GM18861 (cell line): ENCODE measurements around the gene OTX2.

Experiments
- ATAC-seq: cut with Tn5 transposase; IDR thresholded peaks from one replicate; pipeline ENCODE4 v1.9.1; 2021; ENCODE audit not compliant: unreplicated experiment

Gene OTX2

GRCh38 chr14:56810147-56810719 is at the start of gene OTX2:
TSS of gene OTX2 (minus strand) at chr14:56810479. CDS start at chr14:56805456, 5,023 bp downstream.
- ATAC-seq = no peak

GRCh38 chr14:56858422-56858821 is 48.1 kb upstream of the OTX2 start:
- ATAC-seq = no peak

GRCh38 chr14:56857216-56857615 is 46.9 kb upstream of the OTX2 start:
- ATAC-seq = no peak

- ATAC-seq = no peak
Observed at GRCh38 chr14:56855891-56856461, 45.7 kb upstream of the OTX2 start.

GRCh38 chr14:56854325-56854724 is 44.0 kb upstream of the OTX2 start:
- ATAC-seq = no peak

GRCh38 chr14:56846970-56847930 is 37.0 kb upstream of the OTX2 start:
- ATAC-seq = no peak

GRCh38 chr14:56844406-56845002 is 34.2 kb upstream of the OTX2 start:
- ATAC-seq = no peak

- ATAC-seq = no peak
Observed at GRCh38 chr14:56841611-56842010, 31.3 kb upstream of the OTX2 start.

- ATAC-seq = no peak
Observed at GRCh38 chr14:56840221-56840620, 29.9 kb upstream of the OTX2 start.

GRCh38 chr14:56829151-56829550 is 18.9 kb upstream of the OTX2 start:
- no peak for ATAC-seq

GRCh38 chr14:56826214-56826613 is 15.9 kb upstream of the OTX2 start:
- no peak for ATAC-seq

- no peak for ATAC-seq
Observed at GRCh38 chr14:56821805-56822610, 11.7 kb upstream of the OTX2 start.

GRCh38 chr14:56821177-56821576 is 10.9 kb upstream of the OTX2 start:
- ATAC-seq = no peak

- no peak for ATAC-seq
Observed at GRCh38 chr14:56817396-56817921, 7.2 kb upstream of the OTX2 start.

- ATAC-seq = no peak
Observed at GRCh38 chr14:56816574-56817391, 6.5 kb upstream of the OTX2 start.

GRCh38 chr14:56815745-56816144 is 5.5 kb upstream of the OTX2 start:
- no peak for ATAC-seq

GRCh38 chr14:56814969-56815700 is 4.9 kb upstream of the OTX2 start:
- ATAC-seq = no peak

- ATAC-seq = no peak
Observed at GRCh38 chr14:56814519-56814959, 4.3 kb upstream of the OTX2 start.

- no peak for ATAC-seq
Observed at GRCh38 chr14:56813143-56813551, 2.9 kb upstream of the OTX2 start.
